Smooth muscle cell (in vitro differentiated cells): Measurements from ENCODE around the gene TBX10. TPM values are rescaled to one million over a fixed set of nuclear protein-coding genes. Genes with fewer than 3 reads are reported as not detected.
A peak's percentile ranks its signal among the peaks of the same experiment; 100 is the strongest.
"Not testable (repeated sequence)": the region's sequence is repeated elsewhere in the genome, so short reads cannot be mapped to it uniquely, and the experiment has no call there.

Source experiments
- DNase-seq: peaks from one replicate; lab custom pipeline; 2025; ENCODE audit not compliant: unreplicated experiment; lab: John Stamatoyannopoulos, UW
- H2AFZ ChIP-seq: fragments of 200-600 bp; sonication (generic); 2 replicates; pipeline ENCODE4 v1.6.0; 2016; ENCODE audit warnings: antibody characterized with exemption, low read depth, mild to moderate bottlenecking
- H3F3A ChIP-seq: fragments of 200-600 bp; sonication (generic); 2 replicates; pipeline ENCODE4 v1.6.0; 2017; ENCODE audit warnings: antibody characterized with exemption, low read depth
- H3K27ac ChIP-seq: fragments of 200-600 bp; sonication (generic); 2 replicates; pipeline ENCODE4 v1.5.1; 2016; ENCODE audit warnings: low read depth, mild to moderate bottlenecking
- H3K27me3 ChIP-seq: fragments of 200-600 bp; sonication (generic); 2 replicates; pipeline ENCODE4 v1.6.1; 2016; ENCODE audit warnings: low read depth, mild to moderate bottlenecking
- H3K36me3 ChIP-seq: fragments of 200-600 bp; sonication (generic); 2 replicates; pipeline ENCODE4 v1.5.1; 2016; ENCODE audit warnings: low read depth
- H3K4me1 ChIP-seq: fragments of 200-600 bp; sonication (generic); 2 replicates; pipeline ENCODE4 v1.5.1; 2016; ENCODE audit warnings: low read depth
- H3K4me2 ChIP-seq: fragments of 200-600 bp; sonication (generic); 2 replicates; pipeline ENCODE4 v1.6.0; 2016; ENCODE audit warnings: mild to moderate bottlenecking
- H3K4me3 ChIP-seq: fragments of 200-600 bp; sonication (generic); 2 replicates; pipeline ENCODE4 v1.5.1; 2016; ENCODE audit warnings: mild to moderate bottlenecking
- H3K79me2 ChIP-seq: fragments of 200-600 bp; sonication (generic); 2 replicates; pipeline ENCODE4 v1.6.0; 2016; ENCODE audit warnings: low read depth, mild to moderate bottlenecking
- H3K9ac ChIP-seq: fragments of 200-600 bp; sonication (generic); 2 replicates; pipeline ENCODE4 v1.6.0; 2016; ENCODE audit warnings: low read depth
- H3K9me3 ChIP-seq: fragments of 200-600 bp; sonication (generic); replicated peaks from 2 replicates; pipeline ENCODE4 v1.5.1; 2016; ENCODE audit warnings: low read depth
- H4K20me1 ChIP-seq: fragments of 200-600 bp; sonication (generic); 2 replicates; pipeline ENCODE4 v1.6.0; 2016; ENCODE audit warnings: low read depth
- CTCF ChIP-seq: fragments of 200-600 bp; sonication (generic); IDR thresholded peaks from 2 replicates; pipeline ENCODE4 v1.5.1; 2017; ENCODE audit warnings: borderline replicate concordance, mild to moderate bottlenecking, antibody characterized with exemption; ENCODE audit not compliant: insufficient read depth, poor library complexity, severe bottlenecking
- whole genome bisulfite sequencing: methylation state at CpG from one replicate; pipeline ENCODE4 v1.1.7; 2016; ENCODE audit warnings: low lambda C conversion rate; 5-methylcytosine and 5-hydroxymethylcytosine counted together
- polyA plus RNA-seq: library from polyadenylated mRNA; unstranded; fragments of >200 nt; fragmentation: Nextera tagmentation; extraction: Ambion mirVana; gene quantifications from 2 replicates; pipeline ENCODE4 v1.2.1, GENCODE V29; 2016
- total RNA-seq: library from RNA; depleted of rRNA; stranded (reverse); fragments of >200 nt; gene quantifications from 2 replicates; pipeline ENCODE4 v1.2.3, GENCODE V29; 2014

TBX10 gene
- total and polyA plus RNA-seq, 2 experiments from 2014 or later, result not detected

DNA sequence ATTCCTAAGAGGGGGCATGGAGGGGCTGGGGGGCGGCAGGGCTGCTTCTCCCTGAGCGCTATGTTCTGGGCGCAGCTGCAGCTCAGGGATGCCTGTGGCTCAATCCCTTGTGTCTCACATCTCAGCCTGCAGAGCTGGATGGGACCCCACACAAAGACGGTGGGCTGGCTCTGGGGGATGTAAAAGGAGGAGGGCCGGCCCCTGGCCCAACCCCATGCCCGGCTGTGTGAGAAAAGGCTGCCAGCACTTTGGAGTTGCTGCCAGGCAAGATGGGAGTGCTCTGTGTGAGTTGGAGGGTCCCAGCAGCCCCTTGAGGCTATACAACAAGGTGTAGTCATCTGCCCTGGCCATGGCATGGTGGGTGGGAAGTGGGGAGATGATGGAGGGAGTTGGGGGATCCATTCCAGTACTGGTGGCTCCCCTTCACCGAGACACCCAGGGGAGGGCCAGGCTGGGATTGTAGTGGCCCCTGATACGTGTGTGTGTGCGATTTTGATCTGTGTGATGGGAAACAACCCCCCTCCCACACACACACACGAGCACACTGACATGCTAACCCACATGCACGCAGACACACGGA is 1.3 kb upstream of the TBX10 start:
- Histone ChIP-seq H3K79me2 (no peaks in the 10 kb centered on the region), H3K27ac (no peak overlapping the region), H3K36me3 (no peaks in the 10 kb centered on the region), H3K9me3 (no peaks in the 10 kb centered on the region), H3K27me3 (peaks cover 6% of the 10 kb centered on the region), H4K20me1 (no peaks in the 10 kb centered on the region), H2AFZ (no peak overlapping the region), H3K9ac (no peak overlapping the region), H3K4me1 (no peaks in the 10 kb centered on the region), H3F3A (no peaks in the 10 kb centered on the region), H3K4me3 (no peak overlapping the region), H3K4me2 (no peak overlapping the region)
- no peak for DNase-seq
- TF ChIP-seq CTCF, result no peak
- 87% methylated on average over 12 of the region's 12 CpGs for WGBS

- Histone ChIP-seq H3F3A (no peaks in the 10 kb centered on the region), H3K36me3 (no peaks in the 10 kb centered on the region), H3K27ac (no peak overlapping the region), H3K79me2 (no peaks in the 10 kb centered on the region), H3K27me3 (peaks cover 6% of the 10 kb centered on the region), H2AFZ (no peak overlapping the region), H3K9ac (no peak overlapping the region), H3K4me2 (no peak overlapping the region), H3K4me3 (no peak overlapping the region), H3K9me3 (no peaks in the 10 kb centered on the region), H3K4me1 (no peaks in the 10 kb centered on the region), H4K20me1 (no peaks in the 10 kb centered on the region)
- WGBS, result 59% methylated on average over 21 of the region's 23 CpGs
- TF ChIP-seq CTCF, result peak; percentile 64
- no peak for DNase-seq
Observed at GRCh38 chr11:67640021-67640757, 626 bp upstream of the TBX10 start.

GRCh38 chr11:67638535-67639437 is 777 bp downstream of the TBX10 start:
- Histone ChIP-seq H3K4me1 (no peaks in the 10 kb centered on the region), H3K27me3 (peaks cover 6% of the 10 kb centered on the region), H2AFZ (no peak overlapping the region), H3K4me3 (no peak overlapping the region), H3K9me3 (no peaks in the 10 kb centered on the region), H4K20me1 (no peaks in the 10 kb centered on the region), H3K36me3 (no peaks in the 10 kb centered on the region), H3K9ac (no peak overlapping the region), H3K79me2 (no peaks in the 10 kb centered on the region), H3K27ac (no peak overlapping the region), H3K4me2 (no peak overlapping the region), H3F3A (no peaks in the 10 kb centered on the region)
- 93% methylated on average over 21 of the region's 24 CpGs for WGBS
- no peak for DNase-seq
- TF ChIP-seq CTCF, result no peak

DNA sequence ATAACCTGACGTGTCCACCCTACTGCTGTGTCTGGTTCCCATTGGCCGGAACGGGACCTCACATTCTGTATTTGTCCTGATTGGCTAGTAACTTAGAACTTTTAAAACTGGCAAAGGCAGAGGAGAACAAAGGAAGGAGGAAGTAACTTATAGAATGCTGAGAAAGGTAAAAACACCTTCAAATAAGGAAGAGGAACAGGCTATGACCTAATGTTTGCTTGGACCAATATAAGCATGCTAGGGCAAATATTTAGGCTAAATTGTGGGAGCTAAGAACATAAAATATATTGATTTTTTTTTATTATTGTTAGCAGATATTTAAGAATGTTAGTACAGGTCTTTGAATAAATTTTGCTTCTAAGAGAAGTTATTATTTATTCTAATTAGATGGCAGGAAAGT is 2.1 kb downstream of the TBX10 start:
- H4K20me1 ChIP-seq, H3K4me2 ChIP-seq, H3K36me3 ChIP-seq, H3K27ac ChIP-seq, H3K4me3 ChIP-seq, H2AFZ ChIP-seq, DNase-seq, H3F3A ChIP-seq, H3K27me3 ChIP-seq, H3K79me2 ChIP-seq, H3K9ac ChIP-seq, H3K9me3 ChIP-seq, H3K4me1 ChIP-seq: not testable (repeated sequence)
- 90% methylated on average over 3 of the region's 3 CpGs for WGBS
